Colonic mucosa (tissue), 4 donors: ENCODE data around the gene GJA3. TPM values are rescaled to one million over a fixed set of nuclear protein-coding genes. Genes with fewer than 3 reads are reported as not detected.

ENCODE experiments used
- DNase-seq: peaks from one replicate; pipeline ENCODE4 v3.0.0-alpha.2; 2020
- H3K27ac ChIP-seq: fragments of 200-600 bp; one replicate; pipeline ENCODE4 v1.8.0; 2021
- H3K27me3 ChIP-seq: fragments of 200-600 bp; one replicate; pipeline ENCODE4 v1.8.0; 2021
- H3K36me3 ChIP-seq: fragments of 200-600 bp; one replicate; pipeline ENCODE4 v1.8.0; 2021
- H3K4me1 ChIP-seq: fragments of 200-600 bp; one replicate; pipeline ENCODE4 v1.8.0; 2021; ENCODE audit warnings: mild to moderate bottlenecking
- H3K4me3 ChIP-seq: fragments of 200-600 bp; one replicate; pipeline ENCODE4 v1.8.0; 2021
- H3K9ac ChIP-seq, 2 donors: one replicate each; pipeline ENCODE4 v1.7.0; 2013; ENCODE audit warnings: control low read depth in 2 of 2, low read depth in 2 of 2, low read length in 2 of 2
- H3K9me3 ChIP-seq: fragments of 200-600 bp; one replicate; pipeline ENCODE4 v1.8.0; 2021
- CTCF ChIP-seq: fragments of 200-600 bp; IDR thresholded peaks from one replicate; pipeline ENCODE4 v1.8.0; 2022; ENCODE audit warnings: antibody characterized with exemption, mild to moderate bottlenecking
- intact Hi-C: fragments of 100-400 bp; cut with DNase I; formaldehyde crosslinking; loops from one replicate; pipeline ENCODE4 v1.14.1; 2022
- total RNA-seq, 2 donors: library from RNA; stranded (reverse); fragmentation: NEBNext Ultra II Directional in 1 of 2; extraction: Animal tissue kit (Norgen Biotek cat#: 25700) in 1 of 2; gene quantifications; one replicate each; pipeline ENCODE4 v1.2.1, GENCODE V29; 2021
- donor health status: healthy.
- donor health status: DM: no; HTN: no; CAD: no.
- donor health status: DM: no; HTN: no; CAD: no.

The GJA3 gene
- total RNA-seq, 2 donors from 2014 or later, result 0.05 TPM; not detected in 1

- intact Hi-C loops, result no loop called here
- Histone ChIP-seq H3K9ac (no peak overlapping the region), H3K27ac (no peak overlapping the region), H3K27me3 (peaks cover 7% of the 10 kb centered on the region), H3K9me3 (no peaks in the 10 kb centered on the region), H3K36me3 (no peaks in the 10 kb centered on the region), H3K4me3 (no peak overlapping the region), H3K4me1 (peaks cover 5% of the 10 kb centered on the region)
- no peak for TF ChIP-seq CTCF
- DNase-seq, result no peak
These were observed 35.6 kb downstream of the GJA3 start for GRCh38 chr13:20125129-20125782.

- Histone ChIP-seq H3K9ac (no peak overlapping the region), H3K4me1 (peaks cover 5% of the 10 kb centered on the region), H3K9me3 (no peaks in the 10 kb centered on the region), H3K27ac (no peak overlapping the region), H3K27me3 (peaks cover 7% of the 10 kb centered on the region), H3K4me3 (no peak overlapping the region), H3K36me3 (no peaks in the 10 kb centered on the region)
- intact Hi-C loops, result no loop called here
- TF ChIP-seq CTCF, result no peak
- no peak for DNase-seq
These were observed 36.5 kb downstream of the GJA3 start for GRCh38 chr13:20124303-20124702.

- Histone ChIP-seq H3K9me3 (no peaks in the 10 kb centered on the region), H3K27ac (peak overlapping the region; percentile 64), H3K27me3 (no peaks in the 10 kb centered on the region), H3K9ac (peak overlapping the region in 1 of 2 donors; percentile 70), H3K4me3 (no peak overlapping the region), H3K36me3 (no peaks in the 10 kb centered on the region), H3K4me1 (no peaks in the 10 kb centered on the region)
- no peak for DNase-seq
- intact Hi-C loops, result no loop called here
- TF ChIP-seq CTCF, result no peak
These were observed 39.7 kb downstream of the GJA3 start for GRCh38 chr13:20121159-20121525.

GRCh38 chr13:20119960-20120359 lies 40.9 kb downstream of the GJA3 start:
- H3K4me1 ChIP-seq, result no peaks in the 10 kb centered on the region
- peak overlapping the region; percentile 60 for H3K27ac ChIP-seq
- H3K36me3 ChIP-seq, result no peaks in the 10 kb centered on the region
- intact Hi-C loops, result no loop called here
- no peak overlapping the region for H3K4me3 ChIP-seq
- H3K9me3 ChIP-seq, result no peaks in the 10 kb centered on the region
- no peak for TF ChIP-seq CTCF
- no peak for DNase-seq
- no peaks in the 10 kb centered on the region for H3K27me3 ChIP-seq
- H3K9ac ChIP-seq, result peak overlapping the region in 1 of 2 donors; percentile 70

- H3K9ac ChIP-seq, result peak overlapping the region; percentile 73 to 78
- DNase-seq, result peak; percentile 78
- no peak for TF ChIP-seq CTCF
- H3K27ac ChIP-seq, result peak overlapping the region; percentile 60
- no peaks in the 10 kb centered on the region for H3K36me3 ChIP-seq
- H3K9me3 ChIP-seq, result no peaks in the 10 kb centered on the region
- H3K4me1 ChIP-seq, result no peaks in the 10 kb centered on the region
- intact Hi-C loops, result no loop called here
- H3K4me3 ChIP-seq, result peak overlapping the region; percentile 66
- H3K27me3 ChIP-seq, result no peaks in the 10 kb centered on the region
These were observed 42.3 kb downstream of the GJA3 start for GRCh38 chr13:20118268-20119140.
